Activated CD4-positive, alpha-beta memory T cell treated with anti-CD3 and anti-CD28 coated beads, Interleukin-2, amount 10 ng/mL, durations not matched to agents 7 days and 5 days (primary cell): Measurements from ENCODE around the gene CYP11A1. TPM values are rescaled to one million over a fixed set of nuclear protein-coding genes. Genes with fewer than 3 reads are reported as not detected.

ENCODE experiments used
- CTCF ChIA-PET: fragments of 350-600 bp; sonication (Branson Sonifier 250); formaldehyde crosslinking; loops from one replicate; lab custom pipeline; 2021; ENCODE audit warnings: antibody characterized with exemption, inconsistent platforms; lab: Charles Lee
- POLR2A ChIA-PET: fragments of 350-600 bp; sonication (Branson Sonifier 250); formaldehyde crosslinking; loops from one replicate; lab custom pipeline; 2021; ENCODE audit warnings: antibody characterized with exemption; lab: Charles Lee
- DNase-seq: peaks from one replicate; pipeline ENCODE4 v3.0.0-alpha.2; 2020
- H3K27ac Mint-ChIP-seq: one replicate; pipeline ENCODE4 v1.8.0; 2021; ENCODE audit warnings: mild to moderate bottlenecking, mixed read lengths
- H3K27me3 Mint-ChIP-seq: one replicate; pipeline ENCODE4 v1.8.0; 2021; ENCODE audit warnings: mixed read lengths
- H3K36me3 Mint-ChIP-seq: one replicate; pipeline ENCODE4 v1.8.0; 2021; ENCODE audit warnings: low read depth, mixed read lengths
- H3K4me1 Mint-ChIP-seq: one replicate; pipeline ENCODE4 v1.8.0; 2021; ENCODE audit warnings: mixed read lengths
- H3K4me3 Mint-ChIP-seq: one replicate; pipeline ENCODE4 v1.8.0; 2021; ENCODE audit warnings: mild to moderate bottlenecking, mixed read lengths
- H3K9me3 Mint-ChIP-seq: one replicate; pipeline ENCODE4 v1.8.0; 2021; ENCODE audit warnings: mixed read lengths
- total RNA-seq, 2 experiments: library from RNA; stranded (reverse); gene quantifications; one replicate each; pipeline ENCODE4 v1.2.3, GENCODE V29; 2021

Gene CYP11A1
- total RNA-seq, 2 experiments from 2014 or later, result not detected

DNA sequence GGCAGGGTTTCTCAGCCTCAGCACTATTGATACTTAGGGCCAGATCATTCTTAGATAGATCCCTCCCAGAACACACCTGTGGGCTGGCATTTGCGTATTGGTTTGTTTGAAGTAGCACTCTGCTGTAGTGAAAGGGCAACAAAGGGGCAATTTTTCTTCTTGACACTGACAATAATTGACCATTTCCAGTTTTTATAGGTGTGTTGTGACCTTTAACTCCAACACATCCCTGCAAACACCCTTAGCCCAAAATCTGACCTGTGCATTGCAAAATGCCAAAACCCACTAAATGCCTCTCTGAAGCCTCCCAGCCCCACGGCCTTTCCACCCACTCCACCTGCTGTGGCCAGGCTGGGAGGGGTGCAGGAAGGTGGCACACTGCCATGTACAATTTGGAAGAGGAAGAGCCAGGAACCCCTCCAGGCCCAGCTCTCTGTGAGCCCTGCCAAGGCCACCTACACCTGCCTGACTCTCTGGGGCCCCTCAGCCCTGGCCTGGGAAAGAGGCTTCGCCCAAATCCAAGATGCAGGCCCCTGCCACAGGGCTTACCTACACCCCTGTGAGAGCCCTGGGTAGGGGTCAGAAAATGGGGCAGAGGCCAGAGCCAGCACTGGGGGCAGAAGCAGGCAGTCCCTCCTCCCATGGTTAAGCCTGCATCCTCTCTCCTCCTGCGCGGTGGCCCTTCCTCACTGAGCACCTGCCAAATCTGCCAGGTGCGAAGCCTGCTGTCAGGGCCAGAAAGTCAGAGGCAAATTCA, 9.6 kb upstream of the CYP11A1 start:
- Mint-ChIP-seq H3K27me3 (peaks cover 10% of the 10 kb centered on the region), H3K36me3 (no peaks in the 10 kb centered on the region), H3K4me3 (no peak overlapping the region), H3K27ac (no peak overlapping the region), H3K9me3 (no peaks in the 10 kb centered on the region), H3K4me1 (peaks cover 30% of the 10 kb centered on the region)
- DNase-seq, result no peak
- POLR2A ChIA-PET, result interaction anchor here (1.2 kb wide), 1 partner anchor 256 kb away, joined by 3 read pairs; no protein-coding TSS in a partner anchor
- CTCF ChIA-PET, result interaction anchor here (0.9 to 9.7 kb wide), 8 partner anchors 10 to 255 kb away, joined by 3 to 248 read pairs (median 6); partner anchors contain the start of genes CYP11A1 and SEMA7A

- Mint-ChIP-seq H3K36me3 (no peaks in the 10 kb centered on the region), H3K27ac (no peak overlapping the region), H3K9me3 (no peaks in the 10 kb centered on the region), H3K4me1 (peaks cover 30% of the 10 kb centered on the region), H3K27me3 (peaks cover 15% of the 10 kb centered on the region), H3K4me3 (no peak overlapping the region)
- POLR2A ChIA-PET, result interaction anchor here (0.6 to 1.5 kb wide), 3 partner anchors 8 to 257 kb away, joined by 3 to 6 read pairs (median 3); no protein-coding TSS in a partner anchor
- CTCF ChIA-PET, result interaction anchor here (0.7 to 4.6 kb wide), 17 partner anchors 8 to 255 kb away, joined by 3 to 33 read pairs (median 4); partner anchors contain the start of genes CYP11A1 and SEMA7A
- DNase-seq, result no peak
These were observed 8.8 kb upstream of the CYP11A1 start for GRCh38 chr15:74376226-74376625.

- Mint-ChIP-seq H3K27me3 (peaks cover 23% of the 10 kb centered on the region), H3K9me3 (no peaks in the 10 kb centered on the region), H3K27ac (no peak overlapping the region), H3K36me3 (no peaks in the 10 kb centered on the region), H3K4me3 (peak overlapping the region; percentile 59), H3K4me1 (peaks cover 26% of the 10 kb centered on the region)
- DNase-seq, result peak; percentile 87
- ChIA-PET POLR2A (interaction anchor here (1.5 to 1.8 kb wide), 3 partner anchors 9 to 86 kb away, joined by 6 to 7 read pairs (median 6); partner anchors contain the start of gene UBL7), CTCF (interaction anchor here (0.9 to 4.6 kb wide), 18 partner anchors 8 to 256 kb away, joined by 3 to 33 read pairs (median 5); partner anchors contain the start of genes ARID3B, CYP11A1 and SEMA7A)
These were observed 7.9 kb upstream of the CYP11A1 start for GRCh38 chr15:74375303-74375693.

GRCh38 chr15:74374648-74375302, 7.3 kb upstream of the CYP11A1 start:
- Mint-ChIP-seq H3K9me3 (no peaks in the 10 kb centered on the region), H3K27ac (no peak overlapping the region), H3K4me3 (peak overlapping the region; percentile 77), H3K4me1 (peaks cover 26% of the 10 kb centered on the region), H3K36me3 (no peaks in the 10 kb centered on the region), H3K27me3 (peaks cover 26% of the 10 kb centered on the region)
- ChIA-PET CTCF (interaction anchor here (0.8 to 4.6 kb wide), 15 partner anchors 10 to 259 kb away, joined by 3 to 33 read pairs (median 6); partner anchors contain the start of genes ARID3B and SEMA7A), POLR2A (interaction anchor here (0.7 to 1.8 kb wide), 7 partner anchors 9 to 413 kb away, joined by 3 to 7 read pairs (median 5); partner anchors contain the start of genes CLK3 and UBL7)
- DNase-seq, result no peak

DNA sequence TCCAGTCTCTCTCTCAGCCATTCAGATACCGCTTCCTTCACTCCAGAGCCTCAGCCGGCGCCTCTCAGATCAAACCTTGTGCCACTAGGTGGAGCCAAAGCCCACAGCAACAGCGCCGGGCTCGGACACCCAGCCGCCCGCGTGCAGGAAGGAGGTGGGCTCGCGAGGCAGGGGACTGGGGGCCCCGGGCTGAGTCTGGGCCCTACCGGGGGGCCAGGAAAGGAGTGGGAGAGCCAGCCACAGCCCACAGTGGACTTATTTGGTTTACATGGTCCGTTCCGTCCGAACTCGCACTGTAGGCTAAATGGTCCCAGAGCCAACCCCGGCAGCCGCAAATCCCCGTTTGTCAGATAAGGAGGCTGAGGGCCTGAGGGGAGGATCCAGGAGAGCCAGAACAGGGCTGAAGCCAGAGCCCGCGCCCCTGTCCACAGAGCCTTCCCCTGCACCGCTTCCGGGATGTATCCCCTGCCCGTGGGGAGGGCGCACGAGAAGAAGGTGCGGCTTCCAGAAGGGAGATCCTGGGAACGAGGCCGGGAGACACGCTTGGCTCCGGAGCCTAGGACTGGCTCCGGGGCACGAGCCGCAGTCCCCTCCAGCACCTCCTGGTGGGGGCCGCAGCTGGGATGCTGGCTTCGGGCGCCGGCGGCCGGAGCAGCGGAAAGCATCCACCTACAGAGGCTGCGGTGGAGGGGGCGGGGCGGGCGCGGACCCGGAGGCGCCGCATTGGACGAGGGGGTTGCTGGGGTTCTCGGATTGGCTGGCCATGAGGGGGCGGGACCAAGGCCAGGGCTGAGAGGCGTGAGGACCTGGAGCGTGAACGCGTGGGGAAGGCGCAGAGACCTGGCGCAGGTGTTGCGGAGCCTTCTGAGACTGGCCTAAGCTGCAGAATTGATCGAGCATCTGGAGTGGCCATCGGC, 6.5 kb upstream of the CYP11A1 start:
- Mint-ChIP-seq H3K36me3 (no peaks in the 10 kb centered on the region), H3K27me3 (peaks cover 31% of the 10 kb centered on the region), H3K9me3 (no peaks in the 10 kb centered on the region), H3K4me3 (peak overlapping the region; percentile 77), H3K4me1 (peaks cover 21% of the 10 kb centered on the region), H3K27ac (peak overlapping the region; percentile 63)
- peak; percentile 96 for DNase-seq
- CTCF ChIA-PET, result interaction anchor here (0.7 to 4.6 kb wide), 18 partner anchors 10 to 260 kb away, joined by 3 to 33 read pairs (median 5); partner anchors contain the start of genes SEMA7A and UBL7
- POLR2A ChIA-PET, result interaction anchor here (0.7 to 1.8 kb wide), 6 partner anchors 11 to 414 kb away, joined by 3 to 7 read pairs (median 4); partner anchors contain the start of genes CLK3 and UBL7

- Mint-ChIP-seq H3K36me3 (no peaks in the 10 kb centered on the region), H3K4me1 (peaks cover 17% of the 10 kb centered on the region), H3K9me3 (no peaks in the 10 kb centered on the region), H3K4me3 (peak overlapping the region; percentile 77), H3K27ac (no peak overlapping the region), H3K27me3 (peaks cover 39% of the 10 kb centered on the region)
- ChIA-PET POLR2A (interaction anchor here (1.4 kb wide), 1 partner anchor 172 kb away, joined by 3 read pairs; no protein-coding TSS in a partner anchor), CTCF (interaction anchor here (1.1 to 4.6 kb wide), 9 partner anchors 11 to 261 kb away, joined by 3 to 33 read pairs (median 5); partner anchors contain the start of gene UBL7)
- no peak for DNase-seq
These were observed 5.7 kb upstream of the CYP11A1 start for GRCh38 chr15:74373056-74373650.

GRCh38 chr15:74370471-74370870, 3.0 kb upstream of the CYP11A1 start:
- no peak for DNase-seq
- no peaks in the 10 kb centered on the region for H3K36me3 Mint-ChIP-seq
- ChIA-PET CTCF (interaction anchor here (1.6 kb wide), 1 partner anchor 69 kb away, joined by 4 read pairs; no protein-coding TSS in a partner anchor), POLR2A (no interaction called here)
- H3K27ac Mint-ChIP-seq, result no peak overlapping the region
- H3K27me3 Mint-ChIP-seq, result peaks cover 59% of the 10 kb centered on the region
- H3K4me3 Mint-ChIP-seq, result no peak overlapping the region
- H3K4me1 Mint-ChIP-seq, result peaks cover 17% of the 10 kb centered on the region
- no peaks in the 10 kb centered on the region for H3K9me3 Mint-ChIP-seq

GRCh38 chr15:74369756-74370155, 2.3 kb upstream of the CYP11A1 start:
- peaks cover 14% of the 10 kb centered on the region for H3K4me1 Mint-ChIP-seq
- peaks cover 66% of the 10 kb centered on the region for H3K27me3 Mint-ChIP-seq
- no peak for DNase-seq
- H3K27ac Mint-ChIP-seq, result no peak overlapping the region
- H3K4me3 Mint-ChIP-seq, result no peak overlapping the region
- H3K36me3 Mint-ChIP-seq, result no peaks in the 10 kb centered on the region
- H3K9me3 Mint-ChIP-seq, result no peaks in the 10 kb centered on the region
- ChIA-PET POLR2A (no interaction called here), CTCF (interaction anchor here (1.6 kb wide), 1 partner anchor 70 kb away, joined by 4 read pairs; no protein-coding TSS in a partner anchor)

GRCh38 chr15:74369084-74369745, 1.8 kb upstream of the CYP11A1 start:
- CTCF ChIA-PET, result interaction anchor here (1.6 kb wide), 1 partner anchor 70 kb away, joined by 4 read pairs; no protein-coding TSS in a partner anchor
- Mint-ChIP-seq H3K9me3 (no peaks in the 10 kb centered on the region), H3K4me3 (no peak overlapping the region), H3K27me3 (peaks cover 71% of the 10 kb centered on the region), H3K27ac (no peak overlapping the region), H3K4me1 (peaks cover 9% of the 10 kb centered on the region), H3K36me3 (no peaks in the 10 kb centered on the region)
- no peak for DNase-seq
- POLR2A ChIA-PET, result no interaction called here

- H3K9me3 Mint-ChIP-seq, result no peaks in the 10 kb centered on the region
- H3K27me3 Mint-ChIP-seq, result peaks cover 76% of the 10 kb centered on the region
- peaks cover 5% of the 10 kb centered on the region for H3K4me1 Mint-ChIP-seq
- no peak for DNase-seq
- H3K36me3 Mint-ChIP-seq, result no peaks in the 10 kb centered on the region
- no peak overlapping the region for H3K4me3 Mint-ChIP-seq
- CTCF ChIA-PET, result interaction anchor here (1.6 kb wide), 1 partner anchor 14 kb away, joined by 4 read pairs; no protein-coding TSS in a partner anchor
- H3K27ac Mint-ChIP-seq, result no peak overlapping the region
- POLR2A ChIA-PET, result no interaction called here
These were observed 675 bp upstream of the CYP11A1 start for GRCh38 chr15:74368121-74368520.
